Esophagus muscularis mucosa (tissue), 4 donors: ENCODE data around the gene SLC20A1. TPM values are rescaled to one million over a fixed set of nuclear protein-coding genes. Genes with fewer than 3 reads are reported as not detected.

ENCODE experiments used
- DNase-seq: peaks from one replicate; pipeline ENCODE4 v3.0.0-alpha.2; 2017; ENCODE audit errors: extremely low spot score
- H3K27ac ChIP-seq, 4 donors: fragments of 200-600 bp; sonication (generic); replicated peaks in 1 of 4; 1 replicate in 3 of 4; 2 replicates in 1 of 4; pipeline ENCODE4 v1.5.1; 2016 to 2019; ENCODE audit warnings: mild to moderate bottlenecking in 1 of 4
- H3K27me3 ChIP-seq, 4 donors: fragments of 200-600 bp; sonication (generic); one replicate each; pipeline versions ENCODE4 v1.5.1 to v1.6.0; 2016 to 2019
- H3K36me3 ChIP-seq, 4 donors: fragments of 200-600 bp; sonication (generic); one replicate each; pipeline ENCODE4 v1.5.1; 2016 to 2019
- H3K4me1 ChIP-seq, 4 donors: fragments of 200-600 bp; sonication (generic); one replicate each; pipeline ENCODE4 v1.5.1; 2016 to 2019
- H3K4me3 ChIP-seq, 4 donors: fragments of 200-600 bp; sonication (generic); 1 replicate in 2 of 4; 2 replicates in 2 of 4; pipeline ENCODE4 v1.5.1; 2016 to 2019; ENCODE audit warnings: mild to moderate bottlenecking in 4 of 4, moderate library complexity in 1 of 4
- H3K9me3 ChIP-seq, 4 donors: fragments of 200-600 bp; sonication (generic); 1 replicate in 3 of 4; 2 replicates in 1 of 4; pipeline ENCODE4 v1.5.1; 2016 to 2019
- CTCF ChIP-seq, 3 experiments: fragments of 200-600 bp in 2 of 3; fragments of 450-650 bp in 1 of 3; sonication (generic) in 2 of 3; IDR thresholded peaks; one replicate each; pipeline ENCODE4 v1.5.1; 2017 to 2019; ENCODE audit warnings: antibody characterized with exemption in 3 of 3, mild to moderate bottlenecking in 2 of 3, moderate library complexity in 1 of 3
- EP300 ChIP-seq: sonication (generic); formaldehyde crosslinking; IDR thresholded peaks from one replicate; pipeline ENCODE4 v1.6.1; 2017; ENCODE audit warnings: antibody characterized with exemption
- POLR2A ChIP-seq: fragments of 450-650 bp; IDR thresholded peaks from one replicate; pipeline ENCODE4 v1.6.1; 2017; ENCODE audit warnings: antibody characterized with exemption, moderate library complexity, mild to moderate bottlenecking, low read depth
- POLR2AphosphoS5 ChIP-seq, 2 donors: sonication (generic); formaldehyde crosslinking; IDR thresholded peaks; one replicate each; pipeline ENCODE4 v1.6.1; 2017; ENCODE audit warnings: antibody characterized with exemption in 2 of 2
- WGBS: methylation state at CpG from one replicate; pipeline ENCODE4 v1.1.5; 2018; 5-methylcytosine and 5-hydroxymethylcytosine counted together
- intact Hi-C: fragments of 100-400 bp; cut with DNase I; formaldehyde crosslinking; loops from one replicate; pipeline ENCODE4 v1.15.1; 2023
- total RNA-seq, 4 donors: library from RNA; depleted of rRNA; stranded (reverse); fragments of >200 nt; gene quantifications; one replicate each; pipeline versions ENCODE4 v1.1.0 to v1.2.1, GENCODE V29; 2016

SLC20A1 gene
- total RNA-seq, 4 donors from 2014 or later = 12.0 to 34.1 (median 14.9) TPM

GRCh38 chr2:112712903-112713584 is 67.3 kb downstream of the SLC20A1 start:
- intact Hi-C loops = no loop called here
- Histone ChIP-seq H3K4me3 (no peak overlapping the region), H3K9me3 (no peaks in the 10 kb centered on the region), H3K27ac (no peak overlapping the region), H3K27me3 (peaks cover 0 to 8% (median 0%) of the 10 kb centered on the region in 4 donors), H3K36me3 (no peaks in the 10 kb centered on the region), H3K4me1 (no peaks in the 10 kb centered on the region)
- DNase-seq = no peak
- WGBS = 70% methylated on average over 14 of the region's 17 CpGs
- TF ChIP-seq POLR2A (no peak), EP300 (no peak), CTCF (IDR thresholded peaks at IDR 0.05) (no peak), POLR2AphosphoS5 (IDR thresholded peaks at IDR 0.05) (no peak)

Other genes starting within 250 kb of the SLC20A1 start
- gene RGPD8, start 212.3 kb upstream of the SLC20A1 start, total RNA-seq = 10 to 100 TPM; 11.6 to 24.5 (median 15.3) TPM
- gene TTL, start 163.8 kb upstream of the SLC20A1 start, total RNA-seq = 10 to 100 TPM; 25.8 to 29.2 (median 27.3) TPM
- 10 to 100 TPM in 3 of 4 donors, 1 to 10 TPM in 1; 10.0 to 12.4 (median 10.2) TPM for gene POLR1B, start 103.5 kb upstream of the SLC20A1 start, total RNA-seq
- 10 to 100 TPM; 12.0 to 21.9 (median 16.1) TPM for gene CHCHD5, start 61.3 kb upstream of the SLC20A1 start, total RNA-seq
- not detected for gene NT5DC4, start 75.1 kb downstream of the SLC20A1 start, total RNA-seq
- 1 to 10 TPM in 1 of 4 donors, under 1 TPM in 2, not detected in 1; 0.23 to 1.5 (median 0.91) TPM for gene CKAP2L, start 118.7 kb downstream of the SLC20A1 start, total RNA-seq
- under 1 TPM in 1 of 4 donors, not detected in 3; 0.13 TPM for gene IL1A, start 138.6 kb downstream of the SLC20A1 start, total RNA-seq
- gene IL1B, start 190.8 kb downstream of the SLC20A1 start, total RNA-seq = 1 to 10 TPM in 1 of 4 donors, not detected in 3; 2.7 TPM